Measurements from ENCODE around the gene DYNLL1.
A peak's percentile ranks its signal among the peaks of the same experiment; 100 is the strongest.
"Not testable (repeated sequence)": the region's sequence is repeated elsewhere in the genome, so short reads cannot be mapped to it uniquely, and the experiment has no call there.

The DYNLL1 gene

GRCh38 chr12:120522568-120522967 is 26.7 kb downstream of the DYNLL1 start:
- DNase-seq: no peak

- peak; percentile 88 for DNase-seq
Observed at GRCh38 chr12:120528861-120529525, 33.1 kb downstream of the DYNLL1 start, which contains the start of gene COQ5. COQ5 (minus strand) TSS chr12:120529158; CDS start chr12:120529141, 17 bp downstream.

GRCh38 chr12:120529641-120530417 is 33.9 kb downstream of the DYNLL1 start:
- peak; percentile 53 for DNase-seq

- not testable (repeated sequence) for DNase-seq
Observed at GRCh38 chr12:120530418-120530761, 34.5 kb downstream of the DYNLL1 start.

GRCh38 chr12:120532701-120533238 is 36.9 kb downstream of the DYNLL1 start:
- DNase-seq: no peak

GRCh38 chr12:120534203-120534702 is 38.3 kb downstream of the DYNLL1 start, which contains the start of gene RNF10:
RNF10 (plus strand) TSS chr12:120534356; CDS start chr12:120534812, 456 bp downstream.
- peak; percentile 90 for DNase-seq

- DNase-seq: peak; percentile 67
Observed at GRCh38 chr12:120534703-120535655, 39.1 kb downstream of the DYNLL1 start.

GRCh38 chr12:120536064-120536791 is 40.3 kb downstream of the DYNLL1 start:
- DNase-seq: no peak

GRCh38 chr12:120537856-120538220 is 41.9 kb downstream of the DYNLL1 start:
- DNase-seq: no peak

- DNase-seq: peak; percentile 50
Observed at GRCh38 chr12:120538281-120539156, 42.6 kb downstream of the DYNLL1 start.

GRCh38 chr12:120539303-120539702 is 43.4 kb downstream of the DYNLL1 start:
- peak; percentile 34 for DNase-seq

GRCh38 chr12:120540445-120540844 is 44.5 kb downstream of the DYNLL1 start:
- DNase-seq: no peak

GRCh38 chr12:120542166-120542565 is 46.3 kb downstream of the DYNLL1 start:
- DNase-seq: no peak

GRCh38 chr12:120544691-120545090 is 48.8 kb downstream of the DYNLL1 start:
- DNase-seq: no peak

- DNase-seq: no peak
Observed at GRCh38 chr12:120546050-120546386, 50.1 kb downstream of the DYNLL1 start.

Data from fibroblast of skin of right quadriceps (primary cell).